ENCODE measurements around the gene SERTAD3.

SERTAD3 gene

DNA sequence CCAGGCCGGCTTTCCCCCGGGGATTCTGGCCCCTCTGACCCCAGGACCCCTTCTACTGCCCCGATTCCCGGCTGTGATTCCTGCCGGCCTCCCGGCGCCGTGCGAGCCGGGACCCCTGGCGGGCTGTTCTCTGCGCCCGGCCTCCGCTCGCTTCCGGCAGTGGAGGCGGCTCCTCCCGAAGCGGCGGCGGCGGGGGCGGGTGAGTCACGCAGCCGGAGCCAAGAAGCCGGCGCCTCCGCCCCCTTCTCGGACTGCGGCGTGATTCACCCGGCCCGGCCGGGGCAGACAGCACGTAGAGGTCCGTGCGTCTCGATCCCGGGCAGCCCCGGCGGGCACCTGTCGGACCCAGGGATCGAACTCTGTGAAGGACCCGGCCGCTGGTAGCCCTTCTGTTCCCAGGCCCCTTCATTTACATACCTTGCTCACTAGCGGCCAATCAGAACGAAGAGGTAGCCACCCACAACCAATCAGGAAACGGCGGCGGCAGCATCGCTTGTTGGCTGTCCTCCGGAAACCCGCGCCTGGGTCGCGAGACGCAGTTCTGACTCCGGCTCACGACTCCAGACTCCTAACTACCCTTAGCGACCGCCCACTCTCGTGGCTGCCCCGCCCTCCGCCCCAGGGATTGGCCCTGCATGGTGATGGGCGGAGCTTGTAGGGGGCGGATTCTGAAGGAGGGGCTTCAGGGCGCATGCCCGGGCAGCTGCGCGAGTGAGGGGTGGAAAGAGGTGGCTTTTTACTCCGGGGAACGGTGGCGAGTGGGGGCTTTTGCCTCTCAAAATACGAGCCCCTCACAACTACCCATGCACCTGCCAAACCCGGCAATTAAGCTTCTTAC, 18.5 kb downstream of the SERTAD3 start, which contains the start of gene SERTAD1:
Gene SERTAD1 (minus strand): TSS at position 543 of the 838 bp plus-strand sequence. CDS start 2,446 bp downstream, outside the sequence.
- DNase-seq (ENCODE audit: low read depth in 3 of 3) = peak; percentile 99 to 100 (median 100)

DNA sequence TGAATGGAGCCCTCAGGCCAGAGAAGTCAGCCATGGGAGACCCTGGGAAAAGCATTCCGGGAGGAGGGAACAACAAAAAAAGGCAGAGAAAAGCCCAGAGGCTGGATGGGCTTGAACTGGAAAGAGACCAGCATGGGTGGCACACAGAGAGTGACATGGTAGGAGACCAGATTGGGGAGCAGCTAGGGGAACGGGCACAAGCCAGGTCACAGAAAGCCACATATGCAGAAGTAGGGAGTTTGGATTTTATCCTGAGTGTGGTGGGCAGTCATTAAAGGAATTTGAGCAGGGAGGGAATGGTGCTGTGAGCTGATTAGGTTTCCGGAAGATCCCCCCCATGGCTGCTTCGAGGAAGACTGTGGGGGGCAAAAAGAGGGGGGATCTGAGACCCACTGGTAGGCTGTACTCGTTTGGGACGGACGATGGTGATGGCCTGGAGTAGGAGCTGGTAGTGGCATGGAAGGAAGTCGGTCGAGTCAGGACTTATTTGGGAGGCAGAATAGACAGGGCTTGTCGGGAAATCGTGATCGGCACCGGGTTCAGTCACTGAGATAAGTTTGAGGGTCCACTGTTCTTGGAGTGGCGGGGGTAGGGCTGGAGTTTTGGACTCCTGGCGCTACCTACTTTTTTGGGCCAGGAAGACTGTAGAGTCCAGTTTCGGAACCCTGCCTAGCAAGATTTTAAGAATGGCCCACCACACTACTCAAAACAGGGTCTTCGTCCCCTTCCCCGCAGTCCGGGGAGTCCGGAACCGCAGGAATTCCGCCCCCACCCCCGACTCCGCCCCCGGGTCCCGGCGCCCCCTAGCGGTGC, 19.3 kb downstream of the SERTAD3 start:
- no peak for DNase-seq (ENCODE audit: low read depth in 3 of 3)

DNA sequence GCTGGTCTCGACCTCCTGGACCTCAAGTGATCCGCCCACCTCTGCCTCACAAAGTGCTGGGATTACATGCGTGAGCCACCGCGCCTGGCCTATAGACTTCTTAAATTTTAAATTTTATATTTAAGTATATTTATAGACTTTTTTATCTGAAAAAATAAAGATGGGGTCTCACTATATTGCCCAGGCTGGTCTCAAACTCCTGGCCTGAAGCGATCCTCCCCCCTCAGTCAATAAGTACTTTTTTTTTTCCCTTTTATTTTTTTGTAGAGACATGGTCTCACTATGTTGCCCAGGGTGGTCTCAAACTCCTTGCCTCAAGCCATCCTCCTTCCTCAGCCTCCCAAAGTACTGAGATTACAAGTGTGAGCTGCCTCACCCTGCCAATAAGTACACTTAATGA, 20.2 kb downstream of the SERTAD3 start:
- no peak for DNase-seq (ENCODE audit: low read depth in 3 of 3)

DNA sequence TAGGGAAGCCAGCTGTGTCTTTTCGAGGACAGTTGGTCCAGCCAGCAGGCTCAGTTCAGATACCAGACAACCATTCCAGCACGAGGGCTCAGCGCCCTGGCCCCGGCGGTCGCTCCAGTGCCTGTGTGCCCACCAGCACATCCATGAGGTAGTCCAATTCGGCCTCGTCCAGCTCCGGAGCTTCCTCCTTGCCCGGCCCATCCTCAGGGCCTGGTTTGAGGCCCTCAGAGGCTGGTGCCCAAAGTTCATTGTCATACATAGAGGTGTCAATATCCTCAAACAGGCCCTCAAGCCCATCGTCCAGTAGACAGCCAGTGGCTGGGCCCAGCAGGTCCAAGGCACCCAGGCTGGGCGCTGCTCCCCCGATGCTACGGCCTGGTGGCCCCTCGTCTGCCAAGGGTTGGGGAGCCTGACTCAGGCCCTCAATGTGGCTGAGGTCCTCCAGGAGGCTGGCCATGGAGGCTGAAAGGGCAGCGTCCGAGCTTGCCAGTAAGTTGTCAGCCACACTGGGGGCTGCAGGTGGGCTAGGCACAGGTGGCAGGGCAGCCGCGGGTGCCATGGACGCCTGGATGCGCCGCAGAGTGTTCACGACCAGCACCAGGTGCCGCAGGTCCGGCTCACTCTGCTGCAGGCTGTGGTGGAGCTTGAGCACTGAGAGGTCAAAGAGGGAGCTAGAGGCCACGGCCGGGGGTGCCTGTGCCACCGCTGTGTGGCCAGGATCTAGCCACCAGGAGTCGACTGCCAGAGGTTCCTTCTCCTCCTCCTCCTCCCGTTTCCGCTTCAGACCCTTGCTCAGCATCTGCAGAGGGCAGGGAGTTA, 21.2 kb downstream of the SERTAD3 start:
- DNase-seq (ENCODE audit: low read depth in 3 of 3) = no peak

DNA sequence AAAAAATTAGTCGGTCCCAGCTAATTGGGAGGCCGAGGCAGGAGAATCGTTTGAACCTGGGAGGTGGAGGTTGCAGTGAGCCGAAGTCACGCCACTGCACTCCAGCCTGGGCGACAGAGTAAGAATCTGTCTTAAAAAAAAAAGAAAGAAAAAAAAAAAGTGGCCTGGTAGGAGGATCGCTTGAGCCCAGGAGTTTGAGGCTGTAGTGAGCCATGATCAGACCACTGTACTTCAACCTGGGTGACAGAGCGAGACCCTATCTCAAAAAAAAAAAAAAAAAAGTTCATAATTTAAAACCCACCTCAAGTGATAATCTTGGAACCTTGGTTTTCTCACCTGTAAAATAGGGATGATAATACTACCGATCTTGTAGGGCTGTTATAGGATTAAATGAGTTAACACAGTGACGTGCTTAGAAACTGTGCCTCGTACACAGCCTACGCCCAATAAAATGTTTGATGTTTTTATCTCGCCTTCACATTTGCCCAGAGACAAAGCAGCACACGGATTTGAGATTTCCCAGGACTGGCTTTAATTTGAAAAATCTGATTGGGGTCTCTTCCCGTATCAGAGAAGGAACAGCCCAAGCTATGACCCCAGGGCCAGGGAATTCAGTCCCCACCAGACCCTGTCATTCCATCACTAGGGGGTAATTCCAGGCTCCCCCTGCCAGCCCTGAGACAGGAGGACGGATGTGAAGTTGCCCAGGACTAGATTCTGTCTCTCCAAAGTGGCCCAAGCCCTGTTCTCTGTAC, 22.0 kb downstream of the SERTAD3 start:
- no peak for DNase-seq (ENCODE audit: low read depth in 3 of 3)

DNA sequence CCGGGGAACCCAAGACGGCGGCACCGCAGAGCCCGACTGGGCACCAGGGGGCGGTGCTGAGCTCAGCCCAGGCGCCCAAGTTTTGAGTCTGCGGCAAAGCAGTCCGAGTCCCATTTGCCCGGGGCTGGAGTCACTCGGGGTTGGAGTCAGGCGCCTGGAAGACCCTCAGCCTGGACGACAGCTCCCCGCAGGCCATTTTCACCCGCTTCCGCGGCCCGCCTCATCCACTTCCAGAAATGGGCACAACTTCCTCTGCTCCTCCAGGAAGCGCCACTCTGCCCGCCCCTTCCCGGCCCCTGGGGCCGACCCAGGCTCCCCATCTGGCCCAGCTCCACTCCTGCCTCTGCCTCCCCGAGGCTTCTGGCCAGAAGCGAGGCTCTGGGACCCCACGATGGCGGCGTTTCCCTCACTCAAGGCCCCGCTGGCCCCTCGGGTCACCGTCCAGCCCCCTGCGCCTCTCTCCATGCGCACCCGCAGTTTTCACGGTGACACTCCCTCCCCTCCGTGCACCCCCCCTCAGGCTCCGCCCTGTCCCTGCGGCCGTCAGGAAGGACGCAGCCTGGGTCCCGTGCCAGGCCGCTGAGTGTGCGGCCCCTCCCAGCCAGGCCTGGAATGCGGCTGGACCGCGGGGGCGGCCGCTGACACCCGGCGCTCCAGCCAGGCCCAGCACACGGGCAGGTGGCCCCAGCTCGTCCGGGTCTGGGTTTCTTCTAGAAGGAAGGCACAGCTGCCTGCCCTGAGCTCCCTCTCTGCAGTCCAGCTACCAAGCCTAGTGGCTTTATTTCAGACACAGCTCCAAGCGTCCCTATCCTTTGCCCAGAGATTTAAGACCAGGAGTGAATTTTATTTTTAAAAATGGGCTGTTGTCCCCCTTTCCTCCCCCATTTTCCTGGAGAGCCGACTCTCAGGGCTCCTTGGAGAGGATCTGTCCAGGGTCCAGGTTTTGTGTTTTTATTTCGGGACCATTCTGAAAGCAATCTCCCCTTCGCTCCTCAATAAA, 23.1 kb downstream of the SERTAD3 start:
- peak; percentile 46 to 59 (median 53) for DNase-seq (ENCODE audit: low read depth in 3 of 3)

DNA sequence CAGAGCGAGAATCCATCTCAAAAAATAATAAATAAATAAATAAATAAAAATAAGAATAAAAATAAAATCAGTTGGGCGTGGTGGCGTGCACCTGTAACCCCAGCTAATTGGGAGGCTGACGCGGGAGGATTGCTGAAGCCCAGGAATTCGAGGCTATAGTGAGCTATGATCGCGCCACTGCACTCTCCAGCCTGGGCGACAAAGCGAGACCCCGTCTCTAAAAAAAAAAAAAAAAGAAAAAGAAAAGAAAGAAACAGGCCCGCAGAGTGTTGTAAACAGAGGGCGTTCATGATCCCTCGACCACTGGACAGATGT, 23.7 kb downstream of the SERTAD3 start:
- DNase-seq (ENCODE audit: low read depth in 3 of 3) = no peak

DNA sequence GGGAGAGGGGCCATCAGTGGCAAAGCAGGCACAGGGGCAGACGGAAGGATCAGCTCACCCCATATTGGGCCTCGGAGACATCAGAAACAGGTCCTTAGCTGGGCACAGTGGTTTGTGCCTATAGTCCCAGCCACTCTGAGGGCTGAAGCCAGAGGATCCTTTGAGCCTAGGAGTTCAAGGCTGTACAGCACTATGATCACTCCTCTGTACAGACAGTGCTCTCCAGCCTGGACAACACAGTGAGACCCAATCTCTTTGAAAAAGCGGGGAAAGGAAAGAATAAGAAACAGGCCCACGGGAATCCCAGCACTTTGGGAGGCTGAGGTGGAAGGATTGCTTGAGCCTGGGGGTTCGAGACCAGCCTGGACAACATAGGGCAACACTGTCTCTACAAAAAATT, 24.4 kb downstream of the SERTAD3 start:
- no peak for DNase-seq (ENCODE audit: low read depth in 3 of 3)

DNA sequence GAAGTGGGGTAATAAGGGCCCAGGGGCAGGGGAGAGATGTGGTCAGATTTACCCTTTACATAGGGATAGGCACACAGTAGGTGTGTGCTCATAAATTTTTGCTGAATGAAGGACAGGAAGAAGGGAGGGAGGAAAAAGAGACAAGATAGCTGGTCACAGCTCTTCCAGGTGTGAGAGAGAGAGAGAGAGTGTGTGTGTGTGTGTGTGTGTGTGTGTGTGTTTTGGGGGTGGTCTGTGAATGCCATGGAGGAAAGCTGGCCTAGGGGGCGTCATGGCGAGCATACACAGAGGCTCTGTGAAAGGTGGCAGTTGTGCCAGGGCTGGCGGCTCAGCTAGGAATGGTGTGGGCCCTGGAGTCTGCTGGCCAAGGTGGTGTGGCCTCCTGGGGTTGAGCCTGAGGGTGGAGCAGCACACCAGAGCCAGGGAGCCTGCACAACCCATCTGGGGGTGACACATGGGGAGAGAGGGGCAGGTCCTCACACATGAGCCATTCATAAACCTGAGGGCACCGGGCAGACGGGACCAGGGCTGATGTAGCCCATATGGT, 25.0 kb downstream of the SERTAD3 start:
- DNase-seq (ENCODE audit: low read depth in 3 of 3) = no peak

DNA sequence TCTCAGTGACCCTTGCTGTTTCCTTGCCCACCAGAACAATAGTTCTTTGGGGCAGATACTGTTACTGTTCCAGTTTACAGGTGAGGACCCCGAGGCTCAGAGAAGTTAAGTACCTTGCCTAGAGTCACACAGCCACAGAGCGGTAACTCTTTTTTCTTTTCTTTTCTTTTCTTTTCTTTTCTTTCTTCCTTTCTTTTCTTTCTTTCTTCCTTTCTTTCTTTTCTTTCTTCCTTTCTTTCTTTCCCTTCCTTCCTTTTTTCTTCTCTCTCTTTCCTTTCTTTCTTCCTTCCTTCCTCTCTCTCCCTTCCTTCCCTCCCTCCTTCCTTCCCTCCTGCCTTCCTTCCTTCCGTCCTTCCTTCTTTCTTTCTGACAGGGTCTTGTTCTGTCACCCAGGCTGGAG, 26.1 kb downstream of the SERTAD3 start:
- DNase-seq (ENCODE audit: low read depth in 3 of 3) = no peak

DNA sequence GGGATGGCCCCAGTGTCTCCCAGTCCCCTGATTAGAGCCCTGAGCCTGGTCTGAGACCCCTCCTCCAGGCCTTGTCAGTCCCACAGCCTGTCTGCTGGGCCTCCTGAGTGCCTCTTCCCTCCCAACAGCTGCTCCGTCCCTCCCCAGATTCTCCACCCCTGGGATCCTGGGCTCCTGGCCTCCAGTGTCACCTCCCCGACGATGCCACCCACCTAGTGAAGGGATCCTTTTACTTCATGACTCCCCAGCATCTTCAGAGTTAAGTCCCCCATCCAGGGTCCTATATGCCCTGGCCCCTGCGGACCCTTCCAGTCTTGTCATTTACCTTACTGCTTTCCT, 26.5 kb downstream of the SERTAD3 start:
- DNase-seq (ENCODE audit: low read depth in 3 of 3) = no peak

DNA sequence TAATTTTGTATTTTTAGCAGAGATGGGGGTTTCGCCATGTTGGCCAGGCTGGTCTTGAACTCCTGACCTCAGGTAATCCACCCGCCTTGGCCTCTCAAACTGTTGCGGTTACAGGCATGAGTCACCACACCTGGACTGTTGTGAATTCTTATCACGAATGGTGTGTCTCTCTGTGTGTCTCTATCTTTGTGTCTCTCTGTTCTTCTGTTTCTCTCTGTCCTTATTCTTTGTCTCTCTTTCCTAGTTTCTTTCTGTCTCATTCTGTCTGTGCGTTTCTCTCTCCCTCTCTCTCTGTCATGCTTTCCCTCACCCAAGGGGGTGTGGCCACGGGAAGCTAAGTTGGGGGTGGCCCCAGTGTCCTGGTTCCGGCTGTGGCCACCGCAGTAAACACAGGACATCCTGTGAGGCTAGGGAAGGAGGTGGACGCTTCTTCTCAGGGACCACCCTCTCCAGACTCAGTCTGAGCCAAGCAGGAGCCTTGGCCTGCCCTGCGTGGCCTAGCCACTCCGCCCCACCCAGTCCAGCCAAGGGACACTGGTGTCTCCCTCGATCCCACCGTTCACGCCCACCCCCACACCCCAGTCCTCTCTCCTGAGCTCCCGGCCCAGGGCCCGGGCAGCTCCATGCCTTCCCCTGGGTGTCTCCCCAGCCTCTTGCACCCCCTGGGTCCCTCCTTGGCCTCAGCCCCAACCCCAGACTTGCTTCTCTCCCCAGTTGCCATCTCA, 27.1 kb downstream of the SERTAD3 start:
- no peak for DNase-seq (ENCODE audit: low read depth in 3 of 3)

DNA sequence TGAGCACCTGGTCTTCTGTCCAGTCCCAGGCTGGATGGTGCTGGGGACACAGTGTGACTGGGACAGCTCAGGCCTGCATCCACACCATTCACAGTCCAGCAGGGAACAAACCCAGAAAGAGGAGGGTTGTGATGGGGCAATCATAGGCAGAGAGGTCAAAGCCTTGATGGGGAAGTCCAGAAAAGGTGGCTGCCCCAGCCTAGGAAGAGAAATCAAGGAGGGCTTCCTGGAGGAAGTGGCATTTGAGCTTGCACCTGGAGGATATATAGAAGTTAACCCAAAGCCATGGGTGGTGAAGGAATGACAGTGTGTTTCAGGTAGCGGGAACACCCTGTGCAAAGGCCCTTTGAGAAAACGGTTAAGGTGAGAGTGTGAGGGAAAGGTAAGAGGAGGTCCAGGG, 28.4 kb downstream of the SERTAD3 start:
- no peak for DNase-seq (ENCODE audit: low read depth in 3 of 3)

DNA sequence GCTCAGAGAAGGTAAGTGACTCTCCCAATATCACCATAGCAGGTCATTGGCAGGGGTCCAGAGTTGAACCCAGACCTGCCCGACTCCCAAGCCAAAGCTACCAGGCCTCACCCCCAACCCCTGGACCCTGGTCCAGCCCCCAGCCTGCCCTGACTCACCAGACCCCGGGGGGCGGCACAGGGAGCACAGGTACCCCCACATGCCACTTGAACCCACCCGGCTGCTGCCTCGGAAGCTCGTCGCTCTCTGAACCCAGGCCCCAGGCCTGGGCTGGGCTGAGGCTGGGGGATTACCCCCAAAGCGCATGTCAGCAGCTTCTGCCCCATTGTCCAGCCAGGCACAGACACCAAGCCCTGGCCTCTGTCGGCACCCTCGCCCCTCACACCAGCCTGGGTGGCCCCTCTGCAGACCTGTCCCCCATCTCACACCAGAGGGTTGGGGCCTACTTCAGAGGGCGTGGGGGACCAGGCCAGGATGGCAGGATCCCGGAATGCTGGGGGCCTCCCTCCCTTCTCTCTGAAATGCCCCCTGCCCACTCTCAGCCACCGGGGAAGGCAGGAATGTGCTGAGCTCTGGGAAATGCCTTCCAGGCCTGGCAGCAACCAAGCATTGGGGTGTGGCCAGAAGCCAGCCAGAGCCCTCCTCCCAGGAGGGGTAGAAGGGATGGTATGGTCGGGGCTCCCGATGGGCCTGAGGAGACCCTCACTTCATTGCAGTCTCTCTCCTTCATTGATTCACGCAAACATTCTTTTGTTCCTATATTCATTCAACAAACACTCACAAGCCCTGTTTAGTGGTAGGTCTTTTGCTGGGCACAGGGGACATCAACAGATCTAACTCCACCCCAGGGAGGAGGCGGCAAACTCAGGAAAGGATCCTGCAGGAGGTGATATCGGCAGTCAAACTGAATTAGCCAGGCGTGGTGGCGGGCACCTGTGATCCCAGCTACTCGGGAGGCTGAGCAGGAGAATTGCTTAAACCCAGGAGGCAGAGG, 29.3 kb downstream of the SERTAD3 start:
- DNase-seq (ENCODE audit: low read depth in 3 of 3) = no peak

DNA sequence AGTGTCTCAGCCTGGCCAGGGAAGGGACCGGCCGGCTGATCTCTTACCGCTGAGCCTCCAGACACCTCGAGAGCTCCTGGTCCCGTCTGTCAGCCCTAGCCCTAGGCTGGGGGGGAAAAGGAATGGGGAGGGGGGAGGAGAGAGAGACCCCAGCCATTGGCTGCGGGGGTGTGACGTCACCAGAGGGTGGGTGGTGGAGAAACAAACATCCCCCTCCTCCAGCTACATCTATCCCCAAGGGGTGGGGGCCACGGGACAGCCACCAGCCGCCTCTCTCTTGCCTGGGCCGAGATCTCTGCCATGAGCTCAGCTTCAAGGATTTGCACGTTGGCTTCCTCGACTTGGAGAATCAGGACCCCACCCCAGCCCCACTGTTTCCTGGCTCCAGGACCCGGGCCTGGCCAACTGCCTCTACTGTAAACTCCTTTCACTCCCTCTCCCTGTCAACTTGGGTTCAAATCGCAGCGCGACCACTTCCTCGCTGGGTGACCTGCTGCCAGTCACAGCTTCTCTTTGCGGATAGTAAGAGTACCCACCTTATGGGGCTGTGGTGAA, 30.8 kb downstream of the SERTAD3 start, which contains the start of gene PRX:
Gene PRX (minus strand): TSS at position 88 of the 555 bp plus-strand sequence. CDS start 5,446 bp downstream, outside the sequence.
- no peak for DNase-seq (ENCODE audit: low read depth in 3 of 3)

DNA sequence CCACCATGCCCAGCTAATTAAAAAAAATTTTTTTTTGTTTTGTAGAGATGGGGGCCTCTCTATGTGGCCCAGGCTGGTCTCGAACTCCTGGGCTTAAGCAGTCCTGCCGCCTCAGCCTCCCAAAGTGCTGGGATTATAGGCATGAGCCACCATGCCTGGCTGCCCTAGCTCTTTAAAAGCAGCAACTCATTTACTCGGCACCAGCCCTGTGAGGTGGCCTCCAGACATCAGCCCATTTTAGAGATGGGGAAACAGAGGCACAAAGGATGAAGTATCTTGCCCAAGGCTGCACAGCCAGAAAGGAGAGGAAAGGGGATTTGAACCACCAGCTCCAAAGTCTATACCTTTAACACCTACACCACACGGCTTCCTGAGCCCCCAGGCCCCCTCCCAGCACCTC, 31.3 kb downstream of the SERTAD3 start:
- no peak for DNase-seq (ENCODE audit: low read depth in 3 of 3)

DNA sequence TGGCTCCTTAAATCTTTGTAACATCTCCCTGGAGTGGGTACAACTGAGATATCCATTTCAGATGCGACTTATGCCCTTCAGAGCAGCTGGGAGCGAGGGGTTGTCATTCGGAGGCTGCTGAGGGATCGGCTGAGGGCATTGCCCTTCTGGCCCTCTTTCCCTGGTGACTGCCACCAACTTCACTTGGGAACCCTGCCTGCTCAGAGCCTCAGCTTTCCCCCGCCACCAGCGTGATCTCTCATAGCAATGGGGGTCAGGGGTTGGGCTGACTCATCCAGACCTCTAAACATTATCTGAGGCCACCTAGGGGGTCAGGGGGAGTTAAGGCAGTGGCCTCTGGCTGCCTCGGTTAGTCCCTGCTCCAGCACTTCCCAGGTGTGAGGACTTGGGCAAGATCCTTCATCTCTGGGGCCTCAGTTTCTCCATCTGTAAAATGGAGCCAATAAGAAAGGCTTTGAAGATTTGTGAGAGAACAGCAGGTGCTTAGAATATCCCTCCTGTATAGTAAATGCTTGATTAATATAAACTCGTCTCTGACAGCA, 32.1 kb downstream of the SERTAD3 start:
- DNase-seq (ENCODE audit: low read depth in 3 of 3) = no peak
